ENCODE measurements around the gene RIMS1. TPM values are rescaled to one million over a fixed set of nuclear protein-coding genes. Genes with fewer than 3 reads are reported as not detected.

RIMS1 gene
- total RNA-seq, 1 donor from 2014 or later = not detected

DNA sequence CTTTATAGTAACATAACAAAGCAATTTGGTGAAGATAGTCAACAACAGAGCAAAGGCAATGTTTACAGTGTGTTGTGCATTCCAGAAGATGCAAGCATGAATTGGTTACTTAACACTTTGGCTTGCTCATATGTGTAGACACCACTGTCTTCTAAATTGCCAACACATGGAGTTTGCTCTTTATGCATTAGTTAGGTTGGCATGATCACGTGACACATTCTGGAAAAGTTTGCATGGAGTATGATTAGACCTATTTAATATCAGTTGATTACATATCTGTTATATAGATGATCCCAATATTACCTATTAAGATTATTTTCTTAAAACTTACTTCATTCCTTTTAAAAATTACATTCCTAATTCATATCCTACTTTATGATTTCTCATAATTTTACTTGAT is 197.6 kb downstream of the RIMS1 start:
- intact Hi-C loops (cut with micrococcal nuclease) = no loop called here

- intact Hi-C loops (cut with micrococcal nuclease) = loop anchor here (1.0 kb wide), 3 partner anchors 551 to 701 kb away; no protein-coding TSS in a partner anchor
These were observed 198.7 kb downstream of the RIMS1 start for GRCh38 chr6:72084992-72085569.

DNA sequence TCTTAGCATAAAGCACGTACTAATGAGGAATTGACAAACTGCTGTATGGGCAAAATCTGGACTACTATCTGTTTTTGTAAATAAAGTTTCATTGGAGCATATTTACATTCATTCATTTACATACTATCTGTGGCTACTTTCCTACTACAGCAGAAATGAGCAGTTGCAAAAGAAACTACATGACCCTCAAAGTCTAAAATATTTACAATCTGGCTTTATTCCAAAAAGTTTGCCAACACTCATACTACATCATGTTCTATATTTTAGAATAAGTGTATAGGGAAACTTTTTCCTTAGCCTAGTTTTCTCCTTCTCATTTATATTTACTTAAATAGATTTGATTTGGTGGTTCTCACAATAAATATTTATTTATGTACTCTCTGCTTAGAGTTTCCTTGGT is 208.2 kb downstream of the RIMS1 start:
- intact Hi-C loops (cut with micrococcal nuclease) = no loop called here

DNA sequence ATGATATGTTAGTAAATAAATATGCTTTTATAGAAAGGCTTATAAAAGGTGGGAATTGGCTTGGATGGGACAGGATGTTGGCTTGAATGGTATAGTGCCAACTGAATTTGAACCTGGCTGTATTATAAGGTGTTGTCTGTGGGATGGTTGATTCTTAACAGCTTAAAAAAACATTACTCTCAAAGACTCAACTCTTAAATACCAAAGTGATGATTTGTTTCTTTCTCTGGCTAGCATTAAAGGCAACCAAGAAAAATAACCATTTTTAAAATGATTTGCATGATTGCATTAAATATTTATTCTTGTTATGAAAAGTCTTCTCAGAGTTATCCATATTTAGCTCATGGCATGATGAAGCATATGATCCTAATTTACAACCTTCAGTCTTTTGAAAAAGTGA is 216.2 kb downstream of the RIMS1 start:
- intact Hi-C loops (cut with micrococcal nuclease) = no loop called here

GRCh38 chr6:72111611-72112010 is 225.3 kb downstream of the RIMS1 start:
- intact Hi-C loops (cut with micrococcal nuclease) = no loop called here

GRCh38 chr6:72130327-72130726 is 244.0 kb downstream of the RIMS1 start:
- intact Hi-C loops (cut with micrococcal nuclease) = no loop called here

- intact Hi-C loops (cut with micrococcal nuclease) = no loop called here
These were observed 246.1 kb downstream of the RIMS1 start for GRCh38 chr6:72132427-72132826.

- intact Hi-C loops (cut with micrococcal nuclease) = no loop called here
These were observed 246.5 kb downstream of the RIMS1 start for GRCh38 chr6:72132851-72133250.

GRCh38 chr6:72133324-72133723 is 247.0 kb downstream of the RIMS1 start:
- intact Hi-C loops (cut with micrococcal nuclease) = no loop called here

- intact Hi-C loops (cut with micrococcal nuclease) = no loop called here
These were observed 254.4 kb downstream of the RIMS1 start for GRCh38 chr6:72140795-72141194.

- intact Hi-C loops (cut with micrococcal nuclease) = no loop called here
These were observed 263.4 kb downstream of the RIMS1 start for GRCh38 chr6:72149715-72150114.

- intact Hi-C loops (cut with micrococcal nuclease) = no loop called here
These were observed 265.4 kb downstream of the RIMS1 start for GRCh38 chr6:72151742-72152141.

- intact Hi-C loops (cut with micrococcal nuclease) = no loop called here
These were observed 289.6 kb downstream of the RIMS1 start for GRCh38 chr6:72175916-72176315.

DNA sequence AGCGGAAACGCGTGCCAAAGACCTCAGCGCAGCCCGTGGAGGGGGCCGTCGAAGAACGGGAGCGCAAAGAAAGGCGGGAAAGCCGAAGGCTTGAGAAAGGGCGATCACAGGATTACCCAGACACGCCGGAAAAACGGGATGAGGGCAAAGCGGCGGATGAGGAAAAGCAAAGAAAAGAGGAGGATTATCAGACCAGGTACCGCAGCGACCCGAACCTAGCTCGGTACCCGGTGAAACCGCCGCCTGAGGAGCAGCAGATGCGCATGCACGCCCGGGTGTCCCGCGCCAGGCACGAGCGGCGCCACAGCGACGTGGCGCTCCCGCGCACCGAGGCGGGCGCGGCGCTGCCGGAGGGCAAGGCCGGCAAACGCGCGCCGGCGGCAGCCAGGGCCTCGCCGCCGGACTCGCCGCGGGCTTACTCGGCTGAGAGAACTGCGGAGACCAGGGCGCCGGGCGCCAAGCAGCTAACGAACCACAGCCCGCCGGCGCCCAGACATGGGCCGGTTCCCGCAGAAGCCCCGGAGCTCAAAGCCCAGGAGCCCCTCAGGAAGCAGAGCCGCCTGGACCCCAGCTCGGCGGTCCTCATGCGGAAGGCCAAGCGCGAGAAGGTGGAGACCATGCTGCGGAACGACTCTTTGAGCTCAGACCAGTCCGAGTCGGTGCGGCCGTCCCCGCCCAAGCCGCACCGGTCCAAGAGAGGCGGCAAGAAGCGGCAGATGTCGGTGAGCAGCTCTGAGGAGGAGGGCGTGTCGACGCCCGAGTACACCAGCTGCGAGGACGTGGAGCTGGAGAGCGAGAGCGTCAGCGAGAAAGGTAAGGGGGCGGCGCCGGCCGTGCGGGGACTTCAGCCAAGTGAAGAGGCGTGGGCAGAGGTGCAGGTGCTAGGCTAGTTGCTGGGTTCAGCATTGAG is 296.2 kb downstream of the RIMS1 start:
- intact Hi-C loops (cut with micrococcal nuclease) = no loop called here

DNA sequence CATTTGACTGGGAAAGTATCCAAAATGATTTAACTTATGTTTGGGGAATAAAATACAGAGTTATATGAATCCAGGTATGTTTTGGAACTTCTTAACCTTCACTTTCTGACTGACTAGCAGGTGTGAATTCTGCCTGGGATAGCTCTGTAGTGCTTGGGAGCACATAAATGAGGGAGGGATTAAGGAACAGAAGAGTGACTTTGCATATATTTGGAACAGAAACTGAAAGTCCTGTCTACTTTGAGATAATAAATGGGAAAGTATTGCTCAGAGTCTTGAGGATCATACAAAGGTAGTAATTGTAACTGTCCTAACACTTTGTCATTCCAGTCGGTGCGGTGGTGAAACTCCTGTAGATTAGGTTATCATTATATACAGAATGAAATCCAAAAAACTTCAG is 317.6 kb downstream of the RIMS1 start:
- intact Hi-C loops (cut with micrococcal nuclease) = no loop called here

GRCh38 chr6:72205500-72205899 is 319.1 kb downstream of the RIMS1 start:
- intact Hi-C loops (cut with micrococcal nuclease) = no loop called here

DNA sequence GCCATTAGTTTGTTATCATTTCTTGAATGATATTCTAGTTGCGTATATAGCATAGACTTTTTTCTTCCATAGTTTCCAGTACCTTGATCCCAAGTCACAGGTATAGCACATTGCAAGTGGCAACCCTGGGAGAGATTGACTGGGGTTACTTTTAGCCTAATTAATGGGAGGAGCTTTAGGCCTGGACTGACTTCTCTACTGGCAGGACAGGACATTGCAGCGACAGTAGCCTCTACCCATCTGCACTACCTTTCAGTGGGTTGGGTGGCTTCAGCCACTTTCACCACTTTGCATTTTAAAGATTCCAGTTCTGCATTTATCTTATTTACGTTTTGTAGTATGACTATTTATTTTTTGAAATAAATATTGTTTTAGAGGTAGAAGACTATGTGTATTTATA is 320.3 kb downstream of the RIMS1 start:
- intact Hi-C loops (cut with micrococcal nuclease) = no loop called here

DNA sequence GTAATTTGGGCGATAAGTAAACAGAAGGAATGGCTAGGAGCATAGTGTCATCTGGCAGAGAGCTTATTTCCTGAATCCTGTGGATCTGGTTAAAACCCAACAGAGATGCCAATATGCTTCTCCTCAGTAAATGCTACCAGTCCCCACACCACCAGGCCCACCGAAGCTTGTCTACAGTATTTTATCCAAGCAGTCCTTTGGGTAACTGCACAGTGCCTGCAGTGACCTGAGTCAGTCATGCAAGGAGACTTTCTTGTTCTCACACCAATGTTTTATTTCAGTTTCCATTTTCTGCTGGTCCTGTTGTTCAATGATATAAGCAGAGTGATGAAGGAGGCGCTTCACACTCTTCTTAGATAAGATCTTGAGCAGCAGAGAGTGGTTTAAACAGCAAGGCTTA is 326.3 kb downstream of the RIMS1 start:
- intact Hi-C loops (cut with micrococcal nuclease) = no loop called here

- intact Hi-C loops (cut with micrococcal nuclease) = no loop called here
These were observed 327.3 kb downstream of the RIMS1 start for GRCh38 chr6:72213654-72214053.

DNA sequence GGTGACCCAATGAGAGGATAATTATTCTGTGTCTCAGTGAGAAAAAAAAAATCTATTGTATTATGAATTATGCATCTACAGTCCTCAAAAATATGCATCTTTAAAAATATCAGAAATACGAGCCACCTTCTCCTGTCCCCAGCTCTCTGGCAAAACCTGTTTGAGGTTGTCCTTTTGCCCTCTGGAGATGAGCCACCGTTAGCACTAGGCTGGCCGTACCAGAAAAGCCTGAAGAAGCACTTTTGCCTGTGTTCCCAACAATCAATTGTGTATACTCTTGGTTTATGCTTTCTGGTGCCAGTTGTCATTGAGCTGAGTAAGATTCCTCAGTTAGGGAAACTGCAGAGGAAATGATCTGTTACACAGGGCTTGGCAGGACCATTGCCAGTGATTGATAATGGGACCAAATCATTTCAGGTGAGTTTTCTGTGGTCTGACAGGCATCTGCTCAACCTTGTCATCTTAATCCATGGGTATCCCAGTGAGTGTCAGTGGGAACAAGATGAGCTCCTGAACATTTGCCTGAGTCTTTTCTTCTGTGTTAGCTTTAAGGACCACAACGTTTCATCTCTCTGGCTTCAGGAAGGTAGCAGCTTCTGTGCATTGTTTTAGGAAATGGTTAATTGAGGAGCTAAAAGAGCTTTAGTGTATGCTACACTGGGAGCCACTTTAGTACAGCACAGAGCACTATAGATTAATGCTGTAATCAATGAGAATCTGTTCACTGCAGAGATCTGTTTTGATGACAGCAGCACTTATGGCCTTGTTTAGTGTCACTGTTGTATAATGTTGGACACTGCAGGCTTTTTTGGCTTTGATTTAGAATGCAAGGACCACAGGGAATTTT is 330.1 kb downstream of the RIMS1 start:
- intact Hi-C loops (cut with micrococcal nuclease) = no loop called here

DNA sequence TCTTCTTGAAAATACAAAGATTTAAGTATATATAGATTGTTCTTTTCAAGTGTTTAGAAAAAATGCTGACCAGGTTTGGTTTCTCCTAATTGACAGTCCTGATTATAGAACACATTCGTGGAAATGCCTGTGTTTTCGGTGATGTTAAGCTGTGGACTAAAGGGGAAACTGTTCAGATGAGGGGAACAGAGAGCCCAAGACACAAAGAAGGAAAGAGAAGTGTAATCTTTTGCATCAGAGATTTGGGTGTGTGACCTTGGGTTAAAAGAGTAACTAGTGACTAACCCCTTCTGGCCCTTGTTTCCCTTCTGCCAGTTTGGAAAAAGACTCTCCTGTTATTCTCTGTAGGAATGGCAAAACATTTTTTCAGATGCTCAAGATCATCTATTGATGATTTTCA is 331.3 kb downstream of the RIMS1 start:
- intact Hi-C loops (cut with micrococcal nuclease) = no loop called here

- intact Hi-C loops (cut with micrococcal nuclease) = no loop called here
These were observed 331.8 kb downstream of the RIMS1 start for GRCh38 chr6:72218125-72218524.

All from T-helper 1 cell treated with Interleukin-12 subunit alpha and Interleukin-12 subunit beta and Interleukin-4 antibody, amounts not matched to agents 30 ng/mL and 1 ng/mL, for 36 hours (primary cell).